Non-pigmented ciliary epithelial cell (primary cell): ENCODE results near the gene PRR12.

Experiments used
- DNase-seq: peaks from one replicate; pipeline ENCODE4 v3.0.0-alpha.2; 2010; ENCODE audit warnings: low read depth

The PRR12 gene

GRCh38 chr19:49560358-49560900 is 30.6 kb upstream of the PRR12 start:
- no peak for DNase-seq

DNA sequence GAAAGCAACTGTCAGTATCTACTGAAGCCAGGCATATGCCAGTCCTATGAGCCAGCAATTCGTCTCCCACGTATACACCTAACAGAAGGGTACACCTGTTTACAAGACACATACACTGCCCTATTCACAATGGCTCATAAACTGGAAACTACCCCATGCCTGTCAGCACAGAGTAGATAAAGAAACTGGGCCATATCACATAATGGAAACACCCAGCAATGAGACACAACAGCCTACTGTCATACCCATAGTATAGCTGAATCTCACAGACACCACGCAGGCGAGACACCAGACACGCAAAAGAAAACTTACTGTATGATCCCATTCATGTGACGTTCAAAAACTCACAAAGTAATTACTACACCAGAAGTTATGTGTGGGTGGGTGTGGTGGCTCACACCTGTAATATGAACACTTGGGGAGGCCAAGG is 26.4 kb upstream of the PRR12 start:
- DNase-seq, result no peak

DNA sequence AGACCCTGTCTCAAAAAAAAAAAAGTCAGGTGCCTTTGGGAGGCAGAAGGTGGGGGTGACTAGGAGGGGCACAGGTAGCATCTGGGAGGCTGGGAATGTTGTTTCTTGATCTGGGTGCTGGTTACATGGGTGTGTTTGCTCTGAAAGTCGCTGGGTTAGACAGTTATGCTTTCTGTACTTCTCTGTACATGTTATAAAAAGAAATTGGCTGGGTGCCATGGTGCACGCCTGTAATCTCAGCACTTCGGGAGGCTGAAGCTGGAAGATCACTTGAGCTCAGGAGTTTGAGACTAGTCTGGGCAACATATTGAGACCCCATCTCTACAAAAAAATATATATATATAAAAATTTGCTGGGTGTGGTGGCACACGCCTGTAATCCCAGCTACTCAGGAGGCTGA is 25.7 kb upstream of the PRR12 start:
- no peak for DNase-seq

DNA sequence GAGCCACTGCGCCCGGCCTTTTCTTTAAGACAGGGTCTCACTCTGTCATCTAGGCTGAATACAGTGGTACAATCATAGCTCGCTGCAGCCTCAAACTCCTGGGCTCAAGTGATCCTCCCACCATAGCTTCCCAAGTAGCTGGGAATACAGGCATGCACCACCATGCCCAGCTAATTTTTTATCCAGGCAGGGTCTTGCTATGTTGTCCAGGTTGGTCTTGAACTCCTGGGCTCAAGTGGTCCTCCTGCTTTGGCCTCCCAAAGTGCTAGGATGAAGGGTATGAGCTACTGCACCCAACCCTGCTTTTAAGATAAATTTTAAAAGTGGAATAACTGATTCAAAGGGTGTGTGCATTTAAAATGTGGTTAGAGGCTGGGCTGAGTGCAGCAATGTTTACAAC is 24.7 kb upstream of the PRR12 start:
- no peak for DNase-seq

DNA sequence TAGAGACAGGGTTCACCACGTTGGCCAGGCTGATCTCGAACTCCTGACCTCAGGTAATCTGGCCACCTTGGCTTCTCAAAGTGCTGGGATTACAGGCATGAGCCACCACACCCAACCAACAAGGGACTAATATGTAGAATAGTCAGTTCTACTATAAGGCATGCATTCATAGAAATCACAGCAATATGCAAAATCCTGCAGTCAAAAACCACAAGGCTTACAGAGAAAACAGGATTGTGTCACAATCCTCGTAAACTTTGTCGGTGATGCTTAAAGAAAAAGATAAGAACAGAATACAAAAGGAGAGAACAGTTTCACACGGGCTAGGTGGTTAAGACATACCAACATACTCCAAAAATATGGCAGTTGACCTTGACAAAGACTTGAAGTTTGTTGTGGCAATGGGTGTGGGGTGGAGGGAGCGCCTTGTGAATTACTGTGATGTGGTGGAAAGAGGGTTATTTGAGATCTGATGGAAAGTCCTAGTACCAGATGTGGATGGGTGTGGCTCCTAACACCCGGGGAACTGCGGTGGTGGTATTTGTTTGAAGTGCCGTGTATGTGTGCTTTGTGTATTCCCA is 23.0 kb upstream of the PRR12 start:
- DNase-seq, result no peak

DNA sequence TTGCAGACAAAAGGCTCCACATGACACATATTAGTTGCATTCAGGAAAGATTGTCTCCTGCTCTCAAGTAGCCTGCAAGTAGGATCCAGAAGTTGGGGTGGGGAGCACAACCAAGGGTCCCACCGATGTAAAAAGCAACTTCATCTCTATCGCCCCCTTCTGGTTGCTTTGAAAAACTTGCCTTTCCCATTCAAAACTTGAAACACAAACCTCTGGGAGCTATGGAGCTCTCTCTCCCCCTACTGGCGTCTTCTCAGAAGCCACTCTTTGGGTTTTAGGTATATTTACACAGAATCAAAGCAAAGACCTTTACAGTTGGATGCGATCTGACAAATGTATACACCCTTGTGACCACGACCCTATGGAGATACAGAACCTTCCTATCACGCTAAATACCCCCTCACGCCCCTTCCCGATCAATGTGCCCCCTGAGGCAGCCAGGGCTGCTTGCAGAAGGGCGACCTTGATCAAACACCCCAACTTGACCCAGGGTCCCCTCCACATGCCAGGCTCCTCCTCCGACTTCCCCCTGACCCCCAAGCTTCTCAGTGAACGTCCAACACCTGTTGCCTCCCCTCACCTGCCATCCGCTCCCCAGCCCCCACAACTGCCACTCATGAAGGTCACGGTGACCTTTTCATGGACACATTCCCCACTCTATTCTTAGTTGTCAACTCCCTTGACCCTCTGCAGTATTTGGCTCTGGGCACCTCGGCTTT is 20.7 kb upstream of the PRR12 start:
- DNase-seq, result peak; percentile 46

DNA sequence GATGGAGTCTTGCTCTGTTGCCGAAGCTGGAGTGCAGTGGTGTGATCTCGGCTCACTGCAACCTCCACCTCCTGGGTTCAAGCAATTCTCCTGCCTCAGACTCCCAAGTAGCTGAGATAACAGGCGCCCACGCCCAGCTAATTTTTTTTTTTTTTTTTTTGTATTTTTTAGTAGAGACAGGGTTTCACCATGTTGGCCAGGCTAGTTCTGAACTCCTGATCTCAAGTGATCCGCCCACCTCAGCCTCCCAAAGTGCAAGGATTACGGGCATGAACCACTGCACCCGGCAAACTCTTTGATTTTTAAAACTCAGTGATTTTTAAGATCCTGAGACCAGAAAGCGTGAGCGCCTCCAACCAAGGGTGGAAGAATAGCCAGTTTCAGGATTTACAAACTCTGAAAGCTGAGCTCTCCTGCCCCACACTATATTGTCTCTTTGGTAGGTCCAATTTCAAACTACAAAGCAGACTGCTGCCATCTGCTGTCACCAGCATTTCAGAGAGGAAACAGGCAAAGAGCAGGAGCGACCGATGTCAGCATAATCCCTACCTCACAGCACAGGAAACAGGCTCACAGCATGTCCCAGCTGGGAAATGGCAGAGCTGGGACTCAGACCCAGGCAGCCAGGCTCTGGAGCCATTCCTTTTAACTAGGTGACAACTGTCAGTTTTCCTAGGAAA is 19.8 kb upstream of the PRR12 start:
- DNase-seq, result no peak

DNA sequence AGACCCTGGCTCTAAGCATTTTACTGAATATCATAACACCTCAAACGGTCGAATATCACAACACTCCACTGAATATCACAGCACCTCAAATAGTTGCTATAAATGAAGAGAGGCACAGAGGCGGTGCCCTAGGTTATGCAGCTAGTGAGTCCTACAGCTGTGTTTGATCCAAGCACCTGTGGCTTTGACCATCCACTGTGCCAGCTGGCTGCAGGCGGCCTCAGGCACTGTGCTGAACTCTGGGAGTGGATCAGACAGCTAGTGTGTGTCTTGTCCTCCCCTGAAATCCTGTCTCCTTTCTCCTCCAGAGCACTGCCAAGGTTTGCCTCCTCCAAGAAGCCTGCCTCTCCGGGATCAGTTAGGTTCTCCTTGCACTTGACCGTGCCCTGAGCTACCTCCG is 18.0 kb upstream of the PRR12 start:
- no peak for DNase-seq

DNA sequence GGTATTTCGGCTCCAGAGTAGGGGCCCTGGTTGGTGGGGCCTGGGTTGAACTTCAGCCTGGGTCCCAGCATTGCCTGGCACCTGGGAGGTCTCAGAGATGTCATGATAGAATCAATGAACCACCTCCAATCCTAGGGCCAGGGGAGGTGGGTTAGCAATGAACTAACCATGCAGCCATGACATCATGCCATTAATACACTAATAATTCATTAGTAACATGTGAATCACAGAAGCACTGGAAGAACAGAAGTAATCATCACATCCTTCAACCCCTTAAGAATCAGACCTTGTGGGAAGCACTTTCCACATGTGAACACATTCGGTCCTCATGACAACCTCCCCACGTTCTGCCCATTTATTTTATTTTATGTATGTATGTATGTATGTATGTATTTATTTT is 17.6 kb upstream of the PRR12 start:
- no peak for DNase-seq

GRCh38 chr19:49574206-49574755 is 16.7 kb upstream of the PRR12 start:
- DNase-seq, result no peak

GRCh38 chr19:49579193-49579592 is 11.8 kb upstream of the PRR12 start:
- no peak for DNase-seq

- no peak for DNase-seq
These were observed 11.1 kb upstream of the PRR12 start for GRCh38 chr19:49579947-49580263.

GRCh38 chr19:49580264-49581006 is 10.5 kb upstream of the PRR12 start, which contains the start of gene NOSIP:
NOSIP (minus strand) TSS chr19:49580556; CDS start chr19:49560691, 19,865 bp downstream.
- DNase-seq, result peak; percentile 86

- DNase-seq, result no peak
These were observed 9.9 kb upstream of the PRR12 start, which contains the start of gene PRRG2 for GRCh38 chr19:49581007-49581508. PRRG2 (plus strand) TSS chr19:49581316; CDS start chr19:49583220, 1,904 bp downstream.

DNA sequence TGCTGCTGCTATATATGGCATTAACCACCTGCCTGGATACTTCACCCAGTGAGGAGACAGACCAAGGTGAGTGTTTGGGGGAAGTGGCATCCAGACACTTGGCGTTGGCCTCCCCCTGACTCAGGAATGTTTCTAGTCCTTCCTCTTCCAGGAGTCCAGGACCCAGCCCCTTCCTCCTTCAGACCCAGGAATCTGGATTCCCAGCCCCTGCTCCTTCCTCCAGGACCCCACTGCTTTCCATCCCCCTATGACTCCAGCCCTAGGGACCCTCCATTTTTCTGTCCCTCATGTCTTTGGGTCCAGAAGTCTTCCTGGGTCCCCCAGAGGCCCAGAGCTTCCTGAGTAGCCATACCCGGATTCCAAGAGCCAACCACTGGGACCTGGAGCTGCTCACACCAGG is 7.7 kb upstream of the PRR12 start:
- DNase-seq, result no peak

GRCh38 chr19:49585023-49585422 is 6.0 kb upstream of the PRR12 start:
- no peak for DNase-seq

GRCh38 chr19:49587227-49587626 is 3.8 kb upstream of the PRR12 start:
- no peak for DNase-seq

- DNase-seq, result no peak
These were observed 2.4 kb upstream of the PRR12 start for GRCh38 chr19:49588365-49589122.

DNA sequence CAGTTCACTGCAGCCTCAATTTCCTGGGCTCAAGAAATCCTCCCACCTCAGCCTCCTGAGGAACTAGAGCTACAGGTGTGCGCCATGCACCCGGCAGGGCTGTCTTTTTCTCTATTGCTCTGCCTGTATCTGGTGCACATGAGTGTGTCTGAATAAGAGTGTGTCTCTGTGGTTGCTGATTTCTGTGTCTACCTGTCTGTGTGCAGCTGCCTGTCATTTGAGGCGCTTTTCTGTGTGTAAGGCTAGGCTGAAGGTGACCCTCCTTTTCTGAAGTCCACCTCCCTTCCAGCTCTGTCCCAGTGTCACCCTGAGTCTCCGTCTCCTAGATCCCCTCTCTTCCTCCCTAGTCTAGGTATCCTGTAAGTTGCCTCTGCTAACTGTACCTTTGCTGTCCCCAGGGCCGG is 1.5 kb upstream of the PRR12 start:
- DNase-seq, result no peak

GRCh38 chr19:49590071-49590970 is 661 bp upstream of the PRR12 start:
- DNase-seq, result peak; percentile 87
